Activated CD4-positive, alpha-beta T cell treated with anti-CD3 and anti-CD28 coated beads, Interleukin-2, amount 10 ng/mL, durations not matched to agents 24 days and 14 days (primary cell): ENCODE data around the gene NRXN3. TPM values are rescaled to one million over a fixed set of nuclear protein-coding genes. Genes with fewer than 3 reads are reported as not detected.
"Not testable (repeated sequence)": the region's sequence is repeated elsewhere in the genome, so short reads cannot be mapped to it uniquely, and the experiment has no call there.

Experiments used
- DNase-seq: peaks from one replicate; pipeline ENCODE4 v3.0.0; 2022
- H3K27ac Mint-ChIP-seq: one replicate; pipeline ENCODE4 v1.8.0; 2022; ENCODE audit warnings: mild to moderate bottlenecking, mixed read lengths
- H3K27me3 Mint-ChIP-seq: one replicate; pipeline ENCODE4 v1.8.0; 2022; ENCODE audit warnings: mixed read lengths
- H3K36me3 Mint-ChIP-seq: one replicate; pipeline ENCODE4 v1.8.0; 2022; ENCODE audit warnings: low read depth, mild to moderate bottlenecking, mixed read lengths
- H3K4me1 Mint-ChIP-seq: one replicate; pipeline ENCODE4 v1.8.0; 2021; ENCODE audit warnings: mixed read lengths
- H3K4me3 Mint-ChIP-seq: one replicate; pipeline ENCODE4 v1.8.0; 2022; ENCODE audit warnings: mild to moderate bottlenecking, moderate library complexity, mixed read lengths
- H3K9me3 Mint-ChIP-seq: one replicate; pipeline ENCODE4 v1.8.0; 2021; ENCODE audit warnings: mixed read lengths
- intact Hi-C: fragments of 100-400 bp; cut with micrococcal nuclease; formaldehyde crosslinking; loops from one replicate; pipeline ENCODE4 v1.15.1; 2023
- total RNA-seq: library from RNA; stranded (reverse); gene quantifications from 2 replicates; pipeline ENCODE4 v1.2.3, GENCODE V29; 2022

The NRXN3 gene
- total RNA-seq, 1 donor from 2014 or later, result not detected

- Mint-ChIP-seq H3K27me3 (no peaks in the 10 kb centered on the region), H3K4me3 (no peak overlapping the region), H3K4me1 (no peaks in the 10 kb centered on the region), H3K9me3 (no peaks in the 10 kb centered on the region), H3K27ac (no peak overlapping the region), H3K36me3 (no peaks in the 10 kb centered on the region)
- DNase-seq, result no peak
- intact Hi-C loops, result no loop called here
Observed at GRCh38 chr14:78398216-78398615, 228.0 kb downstream of the NRXN3 start.

GRCh38 chr14:78399316-78399889 lies 229.2 kb downstream of the NRXN3 start:
- intact Hi-C loops, result no loop called here
- Mint-ChIP-seq H3K27me3 (no peaks in the 10 kb centered on the region), H3K4me1 (no peaks in the 10 kb centered on the region), H3K36me3 (no peaks in the 10 kb centered on the region), H3K27ac (no peak overlapping the region), H3K4me3 (no peak overlapping the region), H3K9me3 (no peaks in the 10 kb centered on the region)
- DNase-seq, result peak; percentile 69

- no peaks in the 10 kb centered on the region for H3K4me1 Mint-ChIP-seq
- no peak overlapping the region for H3K27ac Mint-ChIP-seq
- H3K4me3 Mint-ChIP-seq, result no peak overlapping the region
- no peaks in the 10 kb centered on the region for H3K36me3 Mint-ChIP-seq
- no peak for DNase-seq
- intact Hi-C loops, result no loop called here
- no peaks in the 10 kb centered on the region for H3K27me3 Mint-ChIP-seq
- no peaks in the 10 kb centered on the region for H3K9me3 Mint-ChIP-seq
Observed at GRCh38 chr14:78401866-78402265, 231.7 kb downstream of the NRXN3 start.

- no peak overlapping the region for H3K27ac Mint-ChIP-seq
- H3K4me1 Mint-ChIP-seq, result no peaks in the 10 kb centered on the region
- H3K9me3 Mint-ChIP-seq, result no peaks in the 10 kb centered on the region
- no peaks in the 10 kb centered on the region for H3K27me3 Mint-ChIP-seq
- no peaks in the 10 kb centered on the region for H3K36me3 Mint-ChIP-seq
- intact Hi-C loops, result no loop called here
- no peak for DNase-seq
- H3K4me3 Mint-ChIP-seq, result no peak overlapping the region
Observed at GRCh38 chr14:78403278-78403815, 233.2 kb downstream of the NRXN3 start.

- no peaks in the 10 kb centered on the region for H3K36me3 Mint-ChIP-seq
- H3K9me3 Mint-ChIP-seq, result no peaks in the 10 kb centered on the region
- H3K4me3 Mint-ChIP-seq, result no peak overlapping the region
- no peak for DNase-seq
- H3K27ac Mint-ChIP-seq, result no peak overlapping the region
- no peaks in the 10 kb centered on the region for H3K27me3 Mint-ChIP-seq
- intact Hi-C loops, result no loop called here
- H3K4me1 Mint-ChIP-seq, result no peaks in the 10 kb centered on the region
Observed at GRCh38 chr14:78405079-78405856, 235.1 kb downstream of the NRXN3 start.

GRCh38 chr14:78412475-78412874 lies 242.3 kb downstream of the NRXN3 start:
- H3K9me3 Mint-ChIP-seq, result no peaks in the 10 kb centered on the region
- intact Hi-C loops, result no loop called here
- no peak overlapping the region for H3K4me3 Mint-ChIP-seq

GRCh38 chr14:78414172-78414571 lies 244.0 kb downstream of the NRXN3 start:
- no peaks in the 10 kb centered on the region for H3K27me3 Mint-ChIP-seq
- H3K9me3 Mint-ChIP-seq, result no peaks in the 10 kb centered on the region
- no peak overlapping the region for H3K4me3 Mint-ChIP-seq
- no peaks in the 10 kb centered on the region for H3K36me3 Mint-ChIP-seq
- no peak for DNase-seq
- H3K27ac Mint-ChIP-seq, result no peak overlapping the region
- intact Hi-C loops, result no loop called here
- no peaks in the 10 kb centered on the region for H3K4me1 Mint-ChIP-seq

More at GRCh38 chr14:78412475-78412874, 242.3 kb downstream of the NRXN3 start:
- no peaks in the 10 kb centered on the region for H3K27me3 Mint-ChIP-seq
- no peak overlapping the region for H3K27ac Mint-ChIP-seq
- DNase-seq, result no peak
- no peaks in the 10 kb centered on the region for H3K4me1 Mint-ChIP-seq
- H3K36me3 Mint-ChIP-seq, result no peaks in the 10 kb centered on the region

GRCh38 chr14:78417532-78417931 lies 247.4 kb downstream of the NRXN3 start:
- H3K27me3 Mint-ChIP-seq, result no peaks in the 10 kb centered on the region
- DNase-seq, result no peak
- no peaks in the 10 kb centered on the region for H3K36me3 Mint-ChIP-seq
- intact Hi-C loops, result no loop called here
- H3K4me1 Mint-ChIP-seq, result no peaks in the 10 kb centered on the region
- no peak overlapping the region for H3K4me3 Mint-ChIP-seq
- H3K27ac Mint-ChIP-seq, result no peak overlapping the region
- H3K9me3 Mint-ChIP-seq, result no peaks in the 10 kb centered on the region

GRCh38 chr14:78424311-78424710 lies 254.1 kb downstream of the NRXN3 start:
- no peak overlapping the region for H3K4me3 Mint-ChIP-seq
- H3K4me1 Mint-ChIP-seq, result no peaks in the 10 kb centered on the region
- no peaks in the 10 kb centered on the region for H3K36me3 Mint-ChIP-seq
- H3K27ac Mint-ChIP-seq, result no peak overlapping the region
- intact Hi-C loops, result no loop called here
- H3K27me3 Mint-ChIP-seq, result no peaks in the 10 kb centered on the region
- DNase-seq, result no peak
- H3K9me3 Mint-ChIP-seq, result no peaks in the 10 kb centered on the region

- no peak for DNase-seq
- Mint-ChIP-seq H3K4me1 (no peaks in the 10 kb centered on the region), H3K27me3 (no peaks in the 10 kb centered on the region), H3K4me3 (no peak overlapping the region), H3K36me3 (no peaks in the 10 kb centered on the region), H3K27ac (no peak overlapping the region), H3K9me3 (no peaks in the 10 kb centered on the region)
- intact Hi-C loops, result no loop called here
Observed at GRCh38 chr14:78425330-78425729, 255.2 kb downstream of the NRXN3 start.

GRCh38 chr14:78425782-78426181 lies 255.6 kb downstream of the NRXN3 start:
- no peak overlapping the region for H3K4me3 Mint-ChIP-seq
- intact Hi-C loops, result no loop called here

GRCh38 chr14:78432046-78432445 lies 261.9 kb downstream of the NRXN3 start:
- Mint-ChIP-seq H3K4me1 (no peaks in the 10 kb centered on the region), H3K4me3 (no peak overlapping the region), H3K27me3 (no peaks in the 10 kb centered on the region), H3K27ac (no peak overlapping the region), H3K9me3 (no peaks in the 10 kb centered on the region), H3K36me3 (no peaks in the 10 kb centered on the region)
- intact Hi-C loops, result no loop called here
- no peak for DNase-seq

More at GRCh38 chr14:78425782-78426181, 255.6 kb downstream of the NRXN3 start:
- Mint-ChIP-seq H3K4me1 (no peaks in the 10 kb centered on the region), H3K9me3 (no peaks in the 10 kb centered on the region), H3K27ac (no peak overlapping the region), H3K36me3 (no peaks in the 10 kb centered on the region), H3K27me3 (no peaks in the 10 kb centered on the region)
- no peak for DNase-seq

GRCh38 chr14:78437448-78437847 lies 267.3 kb downstream of the NRXN3 start:
- H3K4me3 Mint-ChIP-seq, intact Hi-C loops, H3K4me1 Mint-ChIP-seq, H3K36me3 Mint-ChIP-seq, DNase-seq, H3K9me3 Mint-ChIP-seq, H3K27me3 Mint-ChIP-seq, H3K27ac Mint-ChIP-seq: not testable (repeated sequence)

- no peaks in the 10 kb centered on the region for H3K27me3 Mint-ChIP-seq
- H3K27ac Mint-ChIP-seq, result no peak overlapping the region
- H3K36me3 Mint-ChIP-seq, result no peaks in the 10 kb centered on the region
- no peaks in the 10 kb centered on the region for H3K9me3 Mint-ChIP-seq
- no peaks in the 10 kb centered on the region for H3K4me1 Mint-ChIP-seq
- H3K4me3 Mint-ChIP-seq, result no peak overlapping the region
- DNase-seq, result no peak
- intact Hi-C loops, result no loop called here
Observed at GRCh38 chr14:78440356-78440894, 270.3 kb downstream of the NRXN3 start.
